ENCODE data around the gene CCDC9B.

The CCDC9B gene

DNA sequence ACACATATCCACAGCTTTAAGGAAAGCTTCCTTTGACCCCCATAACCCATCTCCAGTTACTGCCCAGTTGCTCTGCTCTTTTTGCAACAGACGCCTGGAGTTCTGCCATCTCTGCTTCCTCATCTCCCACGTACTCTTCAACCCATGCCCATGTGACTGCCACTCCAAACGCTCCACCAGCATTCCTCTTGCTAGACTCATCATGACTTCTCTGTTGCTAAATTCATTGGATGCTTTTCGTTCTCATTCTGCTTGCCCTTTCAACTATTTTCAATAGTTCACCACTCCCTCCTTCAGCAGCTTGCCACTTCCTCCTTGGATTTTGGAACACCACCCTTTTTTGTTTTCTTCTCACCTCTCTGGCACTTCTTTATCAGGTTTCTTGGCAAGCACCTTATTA lies 39.1 kb upstream of the CCDC9B start (continued):
- TF ChIP-seq, protein P1, sequence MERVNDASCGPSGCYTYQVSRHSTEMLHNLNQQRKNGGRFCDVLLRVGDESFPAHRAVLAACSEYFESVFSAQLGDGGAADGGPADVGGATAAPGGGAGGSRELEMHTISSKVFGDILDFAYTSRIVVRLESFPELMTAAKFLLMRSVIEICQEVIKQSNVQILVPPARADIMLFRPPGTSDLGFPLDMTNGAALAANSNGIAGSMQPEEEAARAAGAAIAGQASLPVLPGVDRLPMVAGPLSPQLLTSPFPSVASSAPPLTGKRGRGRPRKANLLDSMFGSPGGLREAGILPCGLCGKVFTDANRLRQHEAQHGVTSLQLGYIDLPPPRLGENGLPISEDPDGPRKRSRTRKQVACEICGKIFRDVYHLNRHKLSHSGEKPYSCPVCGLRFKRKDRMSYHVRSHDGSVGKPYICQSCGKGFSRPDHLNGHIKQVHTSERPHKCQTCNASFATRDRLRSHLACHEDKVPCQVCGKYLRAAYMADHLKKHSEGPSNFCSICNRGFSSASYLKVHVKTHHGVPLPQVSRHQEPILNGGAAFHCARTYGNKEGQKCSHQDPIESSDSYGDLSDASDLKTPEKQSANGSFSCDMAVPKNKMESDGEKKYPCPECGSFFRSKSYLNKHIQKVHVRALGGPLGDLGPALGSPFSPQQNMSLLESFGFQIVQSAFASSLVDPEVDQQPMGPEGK (CRISPR knock-in tag; IDR thresholded peaks at IDR 0.05; ENCODE audit: borderline replicate concordance) = no peak
- TF ChIP-seq TCF4 (CRISPR knock-in tag; IDR thresholded peaks at IDR 0.05; ENCODE audit: borderline replicate concordance) = no peak
- TF ChIP-seq SNAI2 (CRISPR knock-in tag; IDR thresholded peaks at IDR 0.05) = no peak
- no peak for TF ChIP-seq RARB (CRISPR knock-in tag; IDR thresholded peaks at IDR 0.05)
- no peak for TF ChIP-seq ESRRG (CRISPR knock-in tag; IDR thresholded peaks at IDR 0.05)
- no peak for TF ChIP-seq ISL1 (CRISPR knock-in tag; IDR thresholded peaks at IDR 0.05)
- TF ChIP-seq, protein P2, sequence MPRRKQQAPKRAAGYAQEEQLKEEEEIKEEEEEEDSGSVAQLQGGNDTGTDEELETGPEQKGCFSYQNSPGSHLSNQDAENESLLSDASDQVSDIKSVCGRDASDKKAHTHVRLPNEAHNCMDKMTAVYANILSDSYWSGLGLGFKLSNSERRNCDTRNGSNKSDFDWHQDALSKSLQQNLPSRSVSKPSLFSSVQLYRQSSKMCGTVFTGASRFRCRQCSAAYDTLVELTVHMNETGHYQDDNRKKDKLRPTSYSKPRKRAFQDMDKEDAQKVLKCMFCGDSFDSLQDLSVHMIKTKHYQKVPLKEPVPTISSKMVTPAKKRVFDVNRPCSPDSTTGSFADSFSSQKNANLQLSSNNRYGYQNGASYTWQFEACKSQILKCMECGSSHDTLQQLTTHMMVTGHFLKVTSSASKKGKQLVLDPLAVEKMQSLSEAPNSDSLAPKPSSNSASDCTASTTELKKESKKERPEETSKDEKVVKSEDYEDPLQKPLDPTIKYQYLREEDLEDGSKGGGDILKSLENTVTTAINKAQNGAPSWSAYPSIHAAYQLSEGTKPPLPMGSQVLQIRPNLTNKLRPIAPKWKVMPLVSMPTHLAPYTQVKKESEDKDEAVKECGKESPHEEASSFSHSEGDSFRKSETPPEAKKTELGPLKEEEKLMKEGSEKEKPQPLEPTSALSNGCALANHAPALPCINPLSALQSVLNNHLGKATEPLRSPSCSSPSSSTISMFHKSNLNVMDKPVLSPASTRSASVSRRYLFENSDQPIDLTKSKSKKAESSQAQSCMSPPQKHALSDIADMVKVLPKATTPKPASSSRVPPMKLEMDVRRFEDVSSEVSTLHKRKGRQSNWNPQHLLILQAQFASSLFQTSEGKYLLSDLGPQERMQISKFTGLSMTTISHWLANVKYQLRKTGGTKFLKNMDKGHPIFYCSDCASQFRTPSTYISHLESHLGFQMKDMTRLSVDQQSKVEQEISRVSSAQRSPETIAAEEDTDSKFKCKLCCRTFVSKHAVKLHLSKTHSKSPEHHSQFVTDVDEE (CRISPR knock-in tag; IDR thresholded peaks at IDR 0.05) = no peak

DNA sequence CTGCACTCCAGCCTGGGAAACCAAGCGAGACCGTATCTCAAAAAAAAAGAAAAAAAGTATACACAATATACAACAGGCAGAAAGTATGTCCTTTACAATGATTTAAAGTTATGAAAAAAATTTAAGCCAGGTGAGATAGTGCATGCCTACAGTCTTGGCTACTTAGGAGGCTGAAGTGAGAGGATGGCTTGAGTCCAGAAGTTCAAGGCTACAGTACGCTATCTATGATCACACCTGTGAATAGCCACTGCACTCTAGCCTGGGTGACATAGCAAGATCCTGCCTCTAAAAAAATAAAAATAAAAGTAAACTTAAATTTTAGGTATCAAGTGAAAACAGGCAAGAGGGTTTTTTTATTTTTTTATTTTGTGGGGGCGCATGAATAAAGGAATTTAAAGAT lies 38.6 kb upstream of the CCDC9B start:
- no peak for ATAC-seq
- TF ChIP-seq CSDC2 (CRISPR knock-in tag; IDR thresholded peaks at IDR 0.05) = no peak
- TF ChIP-seq ARNTL (CRISPR knock-in tag; IDR thresholded peaks at IDR 0.05; ENCODE audit: borderline replicate concordance, low read depth) = no peak
- TF ChIP-seq ZC3H10 (CRISPR knock-in tag; IDR thresholded peaks at IDR 0.05) = no peak
- no peak for TF ChIP-seq TOX (CRISPR knock-in tag; IDR thresholded peaks at IDR 0.05; ENCODE audit: borderline replicate concordance)
- no peak for TF ChIP-seq BACH2 (CRISPR knock-in tag; IDR thresholded peaks at IDR 0.05; ENCODE audit: borderline replicate concordance)
- no peak for TF ChIP-seq ISL1 (CRISPR knock-in tag; IDR thresholded peaks at IDR 0.05)
- no peak for TF ChIP-seq TCF4 (CRISPR knock-in tag; IDR thresholded peaks at IDR 0.05; ENCODE audit: borderline replicate concordance)
- TF ChIP-seq, protein P2 (CRISPR knock-in tag; IDR thresholded peaks at IDR 0.05) = no peak
- TF ChIP-seq ZFP30 (CRISPR knock-in tag; IDR thresholded peaks at IDR 0.05) = no peak
- no peak for TF ChIP-seq ESRRG (CRISPR knock-in tag; IDR thresholded peaks at IDR 0.05)
- TF ChIP-seq, protein P3, sequence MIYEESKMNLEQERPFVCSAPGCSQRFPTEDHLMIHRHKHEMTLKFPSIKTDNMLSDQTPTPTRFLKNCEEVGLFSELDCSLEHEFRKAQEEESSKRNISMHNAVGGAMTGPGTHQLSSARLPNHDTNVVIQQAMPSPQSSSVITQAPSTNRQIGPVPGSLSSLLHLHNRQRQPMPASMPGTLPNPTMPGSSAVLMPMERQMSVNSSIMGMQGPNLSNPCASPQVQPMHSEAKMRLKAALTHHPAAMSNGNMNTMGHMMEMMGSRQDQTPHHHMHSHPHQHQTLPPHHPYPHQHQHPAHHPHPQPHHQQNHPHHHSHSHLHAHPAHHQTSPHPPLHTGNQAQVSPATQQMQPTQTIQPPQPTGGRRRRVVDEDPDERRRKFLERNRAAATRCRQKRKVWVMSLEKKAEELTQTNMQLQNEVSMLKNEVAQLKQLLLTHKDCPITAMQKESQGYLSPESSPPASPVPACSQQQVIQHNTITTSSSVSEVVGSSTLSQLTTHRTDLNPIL (CRISPR knock-in tag; IDR thresholded peaks at IDR 0.05; ENCODE audit: low read depth) = no peak
- no peak for TF ChIP-seq ZNF8 (CRISPR knock-in tag; IDR thresholded peaks at IDR 0.05)
- TF ChIP-seq OSR1 (CRISPR knock-in tag; IDR thresholded peaks at IDR 0.05) = no peak
- TF ChIP-seq, protein P4, sequence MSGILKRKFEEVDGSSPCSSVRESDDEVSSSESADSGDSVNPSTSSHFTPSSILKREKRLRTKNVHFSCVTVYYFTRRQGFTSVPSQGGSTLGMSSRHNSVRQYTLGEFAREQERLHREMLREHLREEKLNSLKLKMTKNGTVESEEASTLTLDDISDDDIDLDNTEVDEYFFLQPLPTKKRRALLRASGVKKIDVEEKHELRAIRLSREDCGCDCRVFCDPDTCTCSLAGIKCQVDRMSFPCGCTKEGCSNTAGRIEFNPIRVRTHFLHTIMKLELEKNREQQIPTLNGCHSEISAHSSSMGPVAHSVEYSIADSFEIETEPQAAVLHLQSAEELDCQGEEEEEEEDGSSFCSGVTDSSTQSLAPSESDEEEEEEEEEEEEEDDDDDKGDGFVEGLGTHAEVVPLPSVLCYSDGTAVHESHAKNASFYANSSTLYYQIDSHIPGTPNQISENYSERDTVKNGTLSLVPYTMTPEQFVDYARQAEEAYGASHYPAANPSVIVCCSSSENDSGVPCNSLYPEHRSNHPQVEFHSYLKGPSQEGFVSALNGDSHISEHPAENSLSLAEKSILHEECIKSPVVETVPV (CRISPR knock-in tag; IDR thresholded peaks at IDR 0.05) = no peak
- TF ChIP-seq ZNF70 (CRISPR knock-in tag; IDR thresholded peaks at IDR 0.05) = no peak

DNA sequence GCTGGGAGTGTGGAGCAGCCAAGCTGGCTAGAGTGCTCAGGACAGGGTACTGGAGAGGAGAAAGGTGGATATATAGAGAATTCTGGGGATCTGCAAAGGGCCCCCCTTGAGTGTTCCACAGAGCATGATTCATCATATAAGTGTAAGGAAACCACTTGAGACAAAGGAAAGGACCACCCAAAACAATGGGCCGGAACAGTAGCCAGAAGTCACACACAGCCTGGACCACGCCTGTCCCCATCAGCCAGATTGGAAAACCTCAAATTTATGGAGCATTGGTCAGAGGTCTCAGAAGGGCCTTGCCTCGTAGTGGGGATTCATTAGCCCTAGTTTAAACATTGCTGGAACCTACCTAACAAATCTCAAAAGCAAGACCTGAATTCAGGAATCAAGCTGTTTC lies 36.9 kb upstream of the CCDC9B start:
- no peak for ATAC-seq
- TF ChIP-seq, protein P2 (CRISPR knock-in tag; IDR thresholded peaks at IDR 0.05) = no peak
- no peak for TF ChIP-seq BACH2 (CRISPR knock-in tag; IDR thresholded peaks at IDR 0.05; ENCODE audit: borderline replicate concordance)
- TF ChIP-seq, protein P4 (CRISPR knock-in tag; IDR thresholded peaks at IDR 0.05) = no peak
- TF ChIP-seq ZNF565 (CRISPR knock-in tag; conservative IDR thresholded peaks at IDR 0.05; ENCODE audit: low read depth) = no peak
- TF ChIP-seq RARB (CRISPR knock-in tag; IDR thresholded peaks at IDR 0.05) = no peak
- no peak for TF ChIP-seq PPARA (CRISPR knock-in tag; IDR thresholded peaks at IDR 0.05; ENCODE audit: borderline replicate concordance)
- no peak for TF ChIP-seq CSDC2 (CRISPR knock-in tag; IDR thresholded peaks at IDR 0.05)
- no peak for TF ChIP-seq ZFP30 (CRISPR knock-in tag; IDR thresholded peaks at IDR 0.05)
- no peak for TF ChIP-seq TCF4 (CRISPR knock-in tag; IDR thresholded peaks at IDR 0.05; ENCODE audit: borderline replicate concordance)
- no peak for TF ChIP-seq ZNF70 (CRISPR knock-in tag; IDR thresholded peaks at IDR 0.05)
- no peak for TF ChIP-seq SNAI2 (CRISPR knock-in tag; IDR thresholded peaks at IDR 0.05)
- TF ChIP-seq, protein P3 (CRISPR knock-in tag; IDR thresholded peaks at IDR 0.05; ENCODE audit: low read depth) = no peak

All from SK-N-SH treated with all-trans-retinoic acid at 6 μM for 48 hours (cell line).